Lung (tissue), 12 donors: ENCODE measurements around the gene STAT6. TPM values are rescaled to one million over a fixed set of nuclear protein-coding genes. Genes with fewer than 3 reads are reported as not detected.
A peak's percentile ranks its signal among the peaks of the same experiment; 100 is the strongest.

Source experiments
- ATAC-seq: fragments of 200-7000 bp; cut with Tn5 transposase; one replicate; pipeline ENCODE4 v1.9.1; 2020; ENCODE audit warnings: moderate number of reproducible peaks; ENCODE audit not compliant: insufficient read depth, low FRiP score
- DNase-seq, 3 donors: peaks; one replicate each; pipeline ENCODE4 v3.0.0-alpha.2; 2013 to 2017
- H3K27ac ChIP-seq, 2 donors: one replicate each; pipeline ENCODE4 v1.5.1; 2013; ENCODE audit warnings: mild to moderate bottlenecking in 2 of 2, moderate library complexity in 2 of 2, control low read depth in 1 of 2, inconsistent platforms in 1 of 2, low read depth in 1 of 2, low read length in 1 of 2
- H3K27me3 ChIP-seq, 3 donors: one replicate each; pipeline ENCODE4 v1.5.1; 2013; ENCODE audit warnings: low read length in 2 of 3; ENCODE audit not compliant: control insufficient read depth in 3 of 3, insufficient read depth in 3 of 3
- H3K36me3 ChIP-seq, 4 donors: one replicate each; pipeline ENCODE4 v1.5.1; 2013; ENCODE audit warnings: low read length in 4 of 4, mild to moderate bottlenecking in 1 of 4, moderate library complexity in 1 of 4; ENCODE audit not compliant: control insufficient read depth in 4 of 4, insufficient read depth in 4 of 4
- H3K4me1 ChIP-seq, 5 donors: one replicate each; pipeline ENCODE4 v1.5.1; 2013; ENCODE audit warnings: low read length in 5 of 5, mild to moderate bottlenecking in 2 of 5, moderate library complexity in 1 of 5; ENCODE audit not compliant: control insufficient read depth in 5 of 5, insufficient read depth in 5 of 5
- H3K4me3 ChIP-seq: one replicate; pipeline ENCODE4 v1.5.1; 2013; ENCODE audit warnings: mild to moderate bottlenecking, control low read depth, moderate library complexity
- H3K9ac ChIP-seq, 2 donors: one replicate each; pipeline ENCODE4 v1.5.1; 2013; ENCODE audit warnings: low read length in 2 of 2, control low read depth in 1 of 2; ENCODE audit not compliant: insufficient read depth in 1 of 2
- H3K9me3 ChIP-seq, 4 donors: one replicate each; pipeline ENCODE4 v1.5.1; 2013; ENCODE audit warnings: low read length in 3 of 4, mild to moderate bottlenecking in 1 of 4, moderate library complexity in 1 of 4; ENCODE audit not compliant: control insufficient read depth in 4 of 4, insufficient read depth in 3 of 4
- CTCF ChIP-seq: IDR thresholded peaks from 2 replicates; pipeline ENCODE4 v1.5.1; 2012; ENCODE audit warnings: mild to moderate bottlenecking; ENCODE audit errors: control extremely low read depth, extremely low read depth
- WGBS, 2 donors: extraction: QIAGEN DNeasy Blood & Tissue Kit; methylation state at CpG; one replicate each; pipeline ENCODE4 v1.1.7; 2013; 5-methylcytosine and 5-hydroxymethylcytosine counted together
- polyA plus RNA-seq, 2 donors: library from polyadenylated mRNA; stranded (reverse); fragments of 200-250 nt; gene quantifications; one replicate each; pipeline ENCODE4 v1.2.1, GENCODE V29; 2013
- total RNA-seq, 2 donors: library from RNA; depleted of rRNA in 1 of 2; stranded (reverse); fragments of >200 nt in 1 of 2; gene quantifications; one replicate each; pipeline ENCODE4 v1.2.1, GENCODE V29; 2014 to 2021
- donor health status: control.
- donor health status: control.
- donor health status: Bipolar disorder and iron deficiency.
- donor health status: healthy.
- donor health status: DM: yes; HTN: yes; CAD: no.

Gene STAT6
- total and polyA plus RNA-seq, 4 donors: 118 to 216 (median 174) TPM

GRCh38 chr12:57069523-57069922 lies 41.6 kb downstream of the STAT6 start:
- Histone ChIP-seq H3K4me3 (no peak overlapping the region), H3K27me3 (no peaks in the 10 kb centered on the region), H3K36me3 (peaks cover 0 to 26% (median 6%) of the 10 kb centered on the region in 4 donors), H3K9me3 (no peaks in the 10 kb centered on the region), H3K9ac (peak overlapping the region in 1 of 2 donors; percentile 81), H3K27ac (peak overlapping the region in 1 of 2 donors; percentile 73), H3K4me1 (peaks cover 0 to 4% (median 0%) of the 10 kb centered on the region in 5 donors)
- DNase-seq: peak; percentile 76 to 93 (median 91)
- TF ChIP-seq CTCF: peak; percentile 91
- peak; percentile 91 for ATAC-seq
- 24 to 25% methylated on average over 3 of the region's 3 CpGs for WGBS, 2 donors

GRCh38 chr12:57066245-57066644 lies 44.9 kb downstream of the STAT6 start:
- H3K9ac ChIP-seq: no peak overlapping the region
- H3K4me1 ChIP-seq: peaks cover 0 to 4% (median 0%) of the 10 kb centered on the region in 5 donors
- TF ChIP-seq CTCF: no peak
- no peak for DNase-seq
- H3K4me3 ChIP-seq: no peak overlapping the region
- ATAC-seq: no peak
- H3K27ac ChIP-seq: no peak overlapping the region
- no peaks in the 10 kb centered on the region for H3K9me3 ChIP-seq
- peaks cover 2 to 23% (median 6%) of the 10 kb centered on the region in 4 donors for H3K36me3 ChIP-seq
- H3K27me3 ChIP-seq: no peaks in the 10 kb centered on the region
- WGBS, 2 donors: 70 to 92% methylated on average over 2 of the region's 2 CpGs

GRCh38 chr12:57063991-57064685 lies 47.0 kb downstream of the STAT6 start:
- TF ChIP-seq CTCF: no peak
- DNase-seq: no peak
- WGBS, 2 donors: 70 to 75% methylated on average over 5 of the region's 5 CpGs
- H3K9ac ChIP-seq: no peak overlapping the region
- peaks cover 8 to 22% (median 10%) of the 10 kb centered on the region in 4 donors for H3K36me3 ChIP-seq
- H3K9me3 ChIP-seq: no peaks in the 10 kb centered on the region
- ATAC-seq: no peak
- H3K27me3 ChIP-seq: no peaks in the 10 kb centered on the region
- no peak overlapping the region for H3K27ac ChIP-seq
- no peak overlapping the region for H3K4me3 ChIP-seq
- no peaks in the 10 kb centered on the region for H3K4me1 ChIP-seq
